IPS-NIHi11 (cell line): ENCODE measurements around the gene LMX1B.

Source experiments
- DNase-seq: peaks from one replicate; pipeline ENCODE4 v3.0.0; 2012; ENCODE audit warnings: mixed read lengths, low spot score

Gene LMX1B

GRCh38 chr9:126617823-126618165, 4.1 kb downstream of the LMX1B start:
- no peak for DNase-seq

- DNase-seq = no peak
These were observed 4.5 kb downstream of the LMX1B start for GRCh38 chr9:126618190-126618584.

- no peak for DNase-seq
These were observed 5.0 kb downstream of the LMX1B start for GRCh38 chr9:126618585-126619360.

GRCh38 chr9:126619361-126620135, 5.8 kb downstream of the LMX1B start:
- DNase-seq = no peak

GRCh38 chr9:126620478-126620877, 6.8 kb downstream of the LMX1B start:
- no peak for DNase-seq

GRCh38 chr9:126621061-126621918, 7.6 kb downstream of the LMX1B start:
- no peak for DNase-seq

- DNase-seq = no peak
These were observed 8.4 kb downstream of the LMX1B start for GRCh38 chr9:126621919-126622735.

- no peak for DNase-seq
These were observed 9.6 kb downstream of the LMX1B start for GRCh38 chr9:126623314-126623666.

GRCh38 chr9:126623667-126624478, 10.1 kb downstream of the LMX1B start:
- DNase-seq = no peak

- no peak for DNase-seq
These were observed 10.7 kb downstream of the LMX1B start for GRCh38 chr9:126624479-126624826.

GRCh38 chr9:126624912-126625311, 11.2 kb downstream of the LMX1B start:
- DNase-seq = no peak

- no peak for DNase-seq
These were observed 11.8 kb downstream of the LMX1B start for GRCh38 chr9:126625329-126626126.

- no peak for DNase-seq
These were observed 12.6 kb downstream of the LMX1B start for GRCh38 chr9:126626127-126626925.

GRCh38 chr9:126626926-126627233, 13.2 kb downstream of the LMX1B start:
- DNase-seq = no peak

- DNase-seq = no peak
These were observed 14.4 kb downstream of the LMX1B start for GRCh38 chr9:126628146-126628545.

- DNase-seq = no peak
These were observed 15.4 kb downstream of the LMX1B start for GRCh38 chr9:126628969-126629674.

- no peak for DNase-seq
These were observed 16.9 kb downstream of the LMX1B start for GRCh38 chr9:126630458-126631237.

- no peak for DNase-seq
These were observed 17.5 kb downstream of the LMX1B start for GRCh38 chr9:126631254-126631653.
